WTC11 (cell line): ENCODE measurements around the gene GNPNAT1. TPM values are rescaled to one million over a fixed set of nuclear protein-coding genes. Genes with fewer than 3 reads are reported as not detected.
A peak's percentile ranks its signal among the peaks of the same experiment; 100 is the strongest.
"Not testable (repeated sequence)": the region's sequence is repeated elsewhere in the genome, so short reads cannot be mapped to it uniquely, and the experiment has no call there.

Source experiments
- ATAC-seq: fragments of 200-7000 bp; cut with Tn5 transposase; 2 replicates; pipeline ENCODE4 v1.10.0; 2021; ENCODE audit warnings: mild to moderate bottlenecking, moderate library complexity
- CTCF ChIA-PET: fragments of 300-600 bp; sonication (Branson Sonifier 250); formaldehyde crosslinking; loops from one replicate; lab custom pipeline; 2021; ENCODE audit warnings: antibody characterized with exemption; lab: Charles Lee
- POLR2A ChIA-PET: fragments of 350-600 bp; sonication (Branson Sonifier 250); formaldehyde crosslinking; loops from one replicate; lab custom pipeline; 2021; ENCODE audit warnings: antibody characterized with exemption; lab: Charles Lee
- DNase-seq: peaks from one replicate; pipeline ENCODE4 v3.0.0; 2021; ENCODE audit warnings: low spot score
- H3K27ac Mint-ChIP-seq: 2 replicates; pipeline ENCODE4 v1.8.0; 2021; ENCODE audit warnings: mixed read lengths
- H3K27me3 Mint-ChIP-seq: 2 replicates; pipeline ENCODE4 v1.8.0; 2021; ENCODE audit warnings: low read depth, mild to moderate bottlenecking, moderate library complexity, mixed read lengths
- H3K36me3 Mint-ChIP-seq: 2 replicates; pipeline ENCODE4 v1.8.0; 2021; ENCODE audit warnings: mixed read lengths
- H3K4me1 Mint-ChIP-seq: 2 replicates; pipeline ENCODE4 v1.8.0; 2022; ENCODE audit warnings: mixed read lengths
- H3K4me3 Mint-ChIP-seq: 2 replicates; pipeline ENCODE4 v1.8.0; 2021; ENCODE audit warnings: mild to moderate bottlenecking, moderate library complexity, mixed read lengths
- H3K9me3 Mint-ChIP-seq: 2 replicates; pipeline ENCODE4 v1.8.0; 2021; ENCODE audit warnings: mixed read lengths
- CREB1 ChIP-seq: sonication (generic); formaldehyde crosslinking; IDR thresholded peaks from 2 replicates; pipeline ENCODE4 v1.8.0; 2023; ENCODE audit warnings: mild to moderate bottlenecking, missing genetic modification reagents
- ESRRA ChIP-seq: sonication (generic); formaldehyde crosslinking; IDR thresholded peaks from 2 replicates; pipeline ENCODE4 v1.8.1; 2022; ENCODE audit warnings: mild to moderate bottlenecking, missing genetic modification reagents, borderline replicate concordance
- GRHL2 ChIP-seq: fragments of 250-450 bp; sonication (Bioruptor Pico); IDR thresholded peaks from 2 replicates; pipeline ENCODE4 v1.8.0; 2022; ENCODE audit warnings: mild to moderate bottlenecking, moderate library complexity; ENCODE audit not compliant: insufficient replicate concordance, severe bottlenecking
- HMGA2 ChIP-seq: fragments of 250-450 bp; sonication (Bioruptor Pico); IDR thresholded peaks from 2 replicates; pipeline ENCODE4 v1.4.0; 2021; ENCODE audit warnings: mild to moderate bottlenecking, moderate library complexity
- JAZF1 ChIP-seq: fragments of 250-450 bp; sonication (Bioruptor Pico); IDR thresholded peaks from 2 replicates; pipeline ENCODE4 v1.9.0; 2021; ENCODE audit warnings: moderate library complexity, mild to moderate bottlenecking, inconsistent platforms
- JUN ChIP-seq: sonication (generic); formaldehyde crosslinking; IDR thresholded peaks from 2 replicates; pipeline ENCODE4 v1.8.0; 2023; ENCODE audit warnings: mild to moderate bottlenecking, missing genetic modification reagents
- NFE2L1 ChIP-seq: sonication (generic); formaldehyde crosslinking; IDR thresholded peaks from 2 replicates; pipeline ENCODE4 v1.8.1; 2023; ENCODE audit warnings: missing genetic modification reagents
- OVOL2 ChIP-seq: fragments of 250-450 bp; sonication (Bioruptor Pico); IDR thresholded peaks from 2 replicates; pipeline ENCODE4 v1.9.0; 2021; ENCODE audit warnings: mild to moderate bottlenecking, borderline replicate concordance
- TEAD4 ChIP-seq: sonication (generic); formaldehyde crosslinking; IDR thresholded peaks from 2 replicates; pipeline ENCODE4 v1.8.0; 2022; ENCODE audit warnings: mild to moderate bottlenecking, missing genetic modification reagents
- ZNF121 ChIP-seq: sonication (generic); formaldehyde crosslinking; IDR thresholded peaks from 2 replicates; pipeline ENCODE4 v1.8.0; 2023; ENCODE audit warnings: missing genetic modification reagents
- ZNF138 ChIP-seq: sonication (generic); formaldehyde crosslinking; conservative IDR thresholded peaks from 2 replicates; pipeline ENCODE4 v1.8.1; 2022; ENCODE audit warnings: mild to moderate bottlenecking, moderate library complexity, missing genetic modification reagents
- ZNF416 ChIP-seq: fragments of 250-450 bp; sonication (Bioruptor Pico); IDR thresholded peaks from 2 replicates; pipeline ENCODE4 v1.9.0; 2021; ENCODE audit warnings: mild to moderate bottlenecking, inconsistent platforms
- total RNA-seq: library from RNA; stranded (reverse); gene quantifications from 3 replicates; pipeline ENCODE4 v1.2.3, GENCODE V29; 2021
- TF ChIP-seq, protein P1 (sequence below): sonication (generic); formaldehyde crosslinking; IDR thresholded peaks from 2 replicates; pipeline ENCODE4 v1.8.1; 2023; ENCODE audit warnings: mild to moderate bottlenecking, missing genetic modification reagents
- TF ChIP-seq, protein P2 (sequence below): fragments of 250-450 bp; sonication (Bioruptor Pico); IDR thresholded peaks from 2 replicates; pipeline ENCODE4 v2.1.2; 2022; ENCODE audit warnings: mild to moderate bottlenecking, moderate library complexity
- TF ChIP-seq, protein P3 (sequence below): sonication (generic); formaldehyde crosslinking; IDR thresholded peaks from 2 replicates; pipeline ENCODE4 v1.8.1; 2023; ENCODE audit warnings: mild to moderate bottlenecking, missing genetic modification reagents, borderline replicate concordance

The GNPNAT1 gene
- total RNA-seq, 1 experiment from 2014 or later, result 43.5 TPM

DNA sequence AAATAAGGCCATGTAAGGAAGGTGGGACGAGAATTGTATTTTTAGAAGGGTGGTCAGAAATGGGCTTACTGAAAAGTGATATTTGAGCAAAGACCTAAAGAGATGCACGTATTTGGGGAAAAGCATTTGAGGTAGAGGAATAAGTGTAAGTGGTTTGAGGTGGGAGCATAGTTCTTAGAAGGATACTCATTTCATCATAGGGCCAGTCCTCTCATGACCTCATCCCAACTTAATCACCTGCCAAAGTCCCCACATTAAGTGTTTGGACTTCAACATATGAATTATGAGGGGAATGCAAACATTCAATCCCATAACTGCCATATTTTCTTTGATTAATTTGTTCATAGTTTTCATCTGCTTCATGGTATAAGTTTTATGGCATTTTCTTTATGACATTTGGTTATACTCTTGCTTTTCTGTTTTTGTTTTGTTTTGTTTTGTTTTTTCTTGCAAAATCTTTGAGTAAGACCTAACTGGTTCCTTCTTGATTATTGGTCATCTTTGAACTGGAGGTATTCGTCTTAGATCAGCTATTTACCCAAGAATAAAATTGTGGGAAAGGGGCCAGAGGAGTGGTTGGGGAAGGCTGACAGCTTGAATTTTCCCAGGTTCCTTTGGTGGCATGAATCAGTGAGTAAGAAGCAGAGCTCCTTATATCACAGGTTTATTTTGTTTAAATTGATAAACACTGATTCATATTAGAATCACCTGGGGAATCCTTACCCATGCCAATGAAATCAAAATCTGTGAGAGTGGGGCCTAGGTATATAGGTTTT is 24.2 kb downstream of the GNPNAT1 start:
- ChIA-PET POLR2A (no interaction called here), CTCF (interaction anchor here (1.0 kb wide), 1 partner anchor 10 kb away, joined by 3 read pairs; no protein-coding TSS in a partner anchor)
- Mint-ChIP-seq H3K4me1 (no peaks in the 10 kb centered on the region), H3K4me3 (no peak overlapping the region), H3K36me3 (peaks cover 23% of the 10 kb centered on the region), H3K27ac (peak overlapping the region; percentile 75), H3K9me3 (no peaks in the 10 kb centered on the region), H3K27me3 (no peaks in the 10 kb centered on the region)
- TF ChIP-seq HMGA2 (CRISPR knock-in tag) (no peak), OVOL2 (no peak), ZNF416 (no peak), JUN (CRISPR knock-in tag) (no peak), TEAD4 (no peak), ESRRA (CRISPR knock-in tag) (no peak), NFE2L1 (CRISPR knock-in tag) (no peak), CREB1 (no peak)
- TF ChIP-seq, protein P1, sequence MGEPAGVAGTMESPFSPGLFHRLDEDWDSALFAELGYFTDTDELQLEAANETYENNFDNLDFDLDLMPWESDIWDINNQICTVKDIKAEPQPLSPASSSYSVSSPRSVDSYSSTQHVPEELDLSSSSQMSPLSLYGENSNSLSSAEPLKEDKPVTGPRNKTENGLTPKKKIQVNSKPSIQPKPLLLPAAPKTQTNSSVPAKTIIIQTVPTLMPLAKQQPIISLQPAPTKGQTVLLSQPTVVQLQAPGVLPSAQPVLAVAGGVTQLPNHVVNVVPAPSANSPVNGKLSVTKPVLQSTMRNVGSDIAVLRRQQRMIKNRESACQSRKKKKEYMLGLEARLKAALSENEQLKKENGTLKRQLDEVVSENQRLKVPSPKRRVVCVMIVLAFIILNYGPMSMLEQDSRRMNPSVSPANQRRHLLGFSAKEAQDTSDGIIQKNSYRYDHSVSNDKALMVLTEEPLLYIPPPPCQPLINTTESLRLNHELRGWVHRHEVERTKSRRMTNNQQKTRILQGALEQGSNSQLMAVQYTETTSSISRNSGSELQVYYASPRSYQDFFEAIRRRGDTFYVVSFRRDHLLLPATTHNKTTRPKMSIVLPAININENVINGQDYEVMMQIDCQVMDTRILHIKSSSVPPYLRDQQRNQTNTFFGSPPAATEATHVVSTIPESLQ, result no peak
- TF ChIP-seq, protein P2, sequence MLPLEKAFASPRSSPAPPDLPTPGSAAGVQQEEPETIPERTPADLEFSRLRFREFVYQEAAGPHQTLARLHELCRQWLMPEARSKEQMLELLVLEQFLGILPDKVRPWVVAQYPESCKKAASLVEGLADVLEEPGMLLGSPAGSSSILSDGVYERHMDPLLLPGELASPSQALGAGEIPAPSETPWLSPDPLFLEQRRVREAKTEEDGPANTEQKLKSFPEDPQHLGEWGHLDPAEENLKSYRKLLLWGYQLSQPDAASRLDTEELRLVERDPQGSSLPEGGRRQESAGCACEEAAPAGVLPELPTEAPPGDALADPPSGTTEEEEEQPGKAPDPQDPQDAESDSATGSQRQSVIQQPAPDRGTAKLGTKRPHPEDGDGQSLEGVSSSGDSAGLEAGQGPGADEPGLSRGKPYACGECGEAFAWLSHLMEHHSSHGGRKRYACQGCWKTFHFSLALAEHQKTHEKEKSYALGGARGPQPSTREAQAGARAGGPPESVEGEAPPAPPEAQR (CRISPR knock-in tag), result no peak
- DNase-seq (no peak), ATAC-seq (no peak)

DNA sequence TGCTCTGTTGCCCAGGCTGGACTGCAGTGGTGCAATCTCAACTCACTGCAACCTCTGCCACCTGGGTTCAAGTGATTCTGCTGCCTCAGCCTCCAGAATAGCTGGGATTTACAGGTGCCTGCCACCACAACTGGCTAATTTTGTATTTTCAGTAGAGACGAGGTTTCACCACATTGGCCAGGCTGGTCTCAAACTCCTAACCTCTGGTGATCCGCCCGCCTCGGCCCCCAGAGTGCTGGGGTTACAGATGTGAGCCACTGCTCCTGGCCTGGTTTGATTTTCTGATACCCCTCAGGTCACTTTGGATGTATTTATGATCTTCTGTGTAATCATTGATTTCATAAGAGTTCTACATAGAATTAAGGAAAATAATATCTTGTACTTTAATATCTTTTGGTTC is 28.5 kb downstream of the GNPNAT1 start:
- H3K27me3 Mint-ChIP-seq, H3K9me3 Mint-ChIP-seq, H3K27ac Mint-ChIP-seq, H3K4me1 Mint-ChIP-seq, DNase-seq, ATAC-seq, H3K4me3 Mint-ChIP-seq, POLR2A ChIA-PET: not testable (repeated sequence)
- CTCF ChIA-PET, result interaction anchor here (0.7 kb wide), 1 partner anchor 283 kb away, joined by 3 read pairs; no protein-coding TSS in a partner anchor
- H3K36me3 Mint-ChIP-seq, result peaks cover 25% of the 10 kb centered on the region

DNA sequence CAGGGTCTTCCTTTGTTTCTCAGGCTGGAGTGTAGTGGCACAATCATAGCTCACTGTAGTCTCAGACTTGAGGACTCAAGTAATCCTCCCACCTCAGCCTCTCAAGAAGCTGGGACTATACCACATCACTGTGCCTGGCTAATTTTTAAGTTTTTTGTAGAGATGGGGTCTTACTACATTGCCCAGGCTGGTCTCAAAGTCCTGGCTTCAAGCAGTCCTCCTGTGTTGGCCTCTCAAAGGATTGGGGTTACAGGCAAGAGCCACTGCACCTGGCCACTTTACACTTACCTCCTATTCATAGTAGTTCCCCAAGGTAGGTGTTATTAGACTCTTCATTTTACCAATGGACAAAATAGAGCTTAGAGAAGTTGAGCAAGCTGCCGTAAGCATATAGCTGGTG is 32.3 kb downstream of the GNPNAT1 start:
- H3K36me3 Mint-ChIP-seq, result peaks cover 29% of the 10 kb centered on the region
- no peak for ATAC-seq
- TF ChIP-seq ZNF121, result peak; percentile 89
- TF ChIP-seq JAZF1 (CRISPR knock-in tag), result no peak
- H3K4me1 Mint-ChIP-seq, result no peaks in the 10 kb centered on the region
- H3K27me3 Mint-ChIP-seq, result no peaks in the 10 kb centered on the region
- CTCF ChIA-PET, result no interaction called here
- no peaks in the 10 kb centered on the region for H3K9me3 Mint-ChIP-seq
- no peak for DNase-seq
- no peak overlapping the region for H3K4me3 Mint-ChIP-seq
- POLR2A ChIA-PET, result no interaction called here
- no peak overlapping the region for H3K27ac Mint-ChIP-seq

DNA sequence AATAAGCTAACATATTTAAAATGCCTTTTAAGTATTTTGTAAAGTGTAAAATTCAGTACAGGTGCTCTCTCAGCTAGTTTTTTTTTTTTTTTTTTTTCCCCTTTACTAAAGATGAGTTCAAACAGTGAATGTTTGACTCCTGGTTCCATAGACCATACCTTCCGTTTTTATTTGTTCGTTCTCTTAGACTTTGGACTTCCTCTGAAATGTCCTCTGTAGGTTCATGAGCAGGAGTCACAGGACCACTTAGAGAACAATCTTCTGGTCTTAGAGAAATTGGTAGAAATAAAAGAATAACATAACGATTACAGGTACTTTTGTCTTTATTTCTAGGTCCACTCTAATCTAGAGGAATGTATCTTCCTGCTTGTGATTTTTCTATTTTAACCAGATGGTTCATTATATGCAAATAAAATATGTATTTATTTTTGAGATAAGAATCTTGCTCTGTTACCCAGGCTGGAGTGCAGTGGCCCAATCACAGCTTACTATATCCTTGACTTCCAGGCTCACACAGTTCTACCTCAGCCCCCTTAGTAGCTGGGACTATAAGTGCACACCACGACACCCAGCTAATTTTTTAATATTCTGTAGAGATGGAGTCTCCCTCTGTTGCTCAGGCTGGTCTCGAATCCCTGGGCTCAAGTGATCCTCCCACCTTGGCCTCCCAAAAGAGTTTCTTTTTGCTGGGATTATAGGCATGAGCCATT is 35.6 kb downstream of the GNPNAT1 start:
- H3K36me3 Mint-ChIP-seq, result peaks cover 22% of the 10 kb centered on the region
- no peaks in the 10 kb centered on the region for H3K9me3 Mint-ChIP-seq
- DNase-seq (no peak), ATAC-seq (no peak)
- no peak overlapping the region for H3K4me3 Mint-ChIP-seq
- H3K27ac Mint-ChIP-seq, result 0 out of 2 replicates have a peak overlapping the region, but pooled peaks have one; percentile 64
- ChIA-PET CTCF (interaction anchor here (0.6 kb wide), 1 partner anchor 27 kb away, joined by 4 read pairs; no protein-coding TSS in a partner anchor), POLR2A (no interaction called here)
- no peaks in the 10 kb centered on the region for H3K4me1 Mint-ChIP-seq
- no peaks in the 10 kb centered on the region for H3K27me3 Mint-ChIP-seq
- TF ChIP-seq ZNF138 (CRISPR knock-in tag), result no peak
- no peak for TF ChIP-seq ZNF121
- TF ChIP-seq GRHL2 (CRISPR knock-in tag), result no peak
- TF ChIP-seq, protein P3, sequence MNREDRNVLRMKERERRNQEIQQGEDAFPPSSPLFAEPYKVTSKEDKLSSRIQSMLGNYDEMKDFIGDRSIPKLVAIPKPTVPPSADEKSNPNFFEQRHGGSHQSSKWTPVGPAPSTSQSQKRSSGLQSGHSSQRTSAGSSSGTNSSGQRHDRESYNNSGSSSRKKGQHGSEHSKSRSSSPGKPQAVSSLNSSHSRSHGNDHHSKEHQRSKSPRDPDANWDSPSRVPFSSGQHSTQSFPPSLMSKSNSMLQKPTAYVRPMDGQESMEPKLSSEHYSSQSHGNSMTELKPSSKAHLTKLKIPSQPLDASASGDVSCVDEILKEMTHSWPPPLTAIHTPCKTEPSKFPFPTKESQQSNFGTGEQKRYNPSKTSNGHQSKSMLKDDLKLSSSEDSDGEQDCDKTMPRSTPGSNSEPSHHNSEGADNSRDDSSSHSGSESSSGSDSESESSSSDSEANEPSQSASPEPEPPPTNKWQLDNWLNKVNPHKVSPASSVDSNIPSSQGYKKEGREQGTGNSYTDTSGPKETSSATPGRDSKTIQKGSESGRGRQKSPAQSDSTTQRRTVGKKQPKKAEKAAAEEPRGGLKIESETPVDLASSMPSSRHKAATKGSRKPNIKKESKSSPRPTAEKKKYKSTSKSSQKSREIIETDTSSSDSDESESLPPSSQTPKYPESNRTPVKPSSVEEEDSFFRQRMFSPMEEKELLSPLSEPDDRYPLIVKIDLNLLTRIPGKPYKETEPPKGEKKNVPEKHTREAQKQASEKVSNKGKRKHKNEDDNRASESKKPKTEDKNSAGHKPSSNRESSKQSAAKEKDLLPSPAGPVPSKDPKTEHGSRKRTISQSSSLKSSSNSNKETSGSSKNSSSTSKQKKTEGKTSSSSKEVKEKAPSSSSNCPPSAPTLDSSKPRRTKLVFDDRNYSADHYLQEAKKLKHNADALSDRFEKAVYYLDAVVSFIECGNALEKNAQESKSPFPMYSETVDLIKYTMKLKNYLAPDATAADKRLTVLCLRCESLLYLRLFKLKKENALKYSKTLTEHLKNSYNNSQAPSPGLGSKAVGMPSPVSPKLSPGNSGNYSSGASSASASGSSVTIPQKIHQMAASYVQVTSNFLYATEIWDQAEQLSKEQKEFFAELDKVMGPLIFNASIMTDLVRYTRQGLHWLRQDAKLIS, result no peak
- TF ChIP-seq, protein P1, result no peak
